Lung (tissue), 16 donors: Measurements from ENCODE around the gene IFNA6. TPM values are rescaled to one million over a fixed set of nuclear protein-coding genes. Genes with fewer than 3 reads are reported as not detected.
A peak's percentile ranks its signal among the peaks of the same experiment; 100 is the strongest.

Experiments used
- ATAC-seq: fragments of 200-7000 bp; cut with Tn5 transposase; one replicate; pipeline ENCODE4 v1.9.1; 2020; ENCODE audit warnings: moderate number of reproducible peaks; ENCODE audit not compliant: insufficient read depth, low FRiP score
- DNase-seq, 3 donors: peaks; one replicate each; pipeline ENCODE4 v3.0.0-alpha.2; 2013 to 2017
- H3K27ac ChIP-seq, 2 donors: one replicate each; pipeline ENCODE4 v1.5.1; 2013; ENCODE audit warnings: mild to moderate bottlenecking in 2 of 2, moderate library complexity in 2 of 2, control low read depth in 1 of 2, inconsistent platforms in 1 of 2, low read depth in 1 of 2, low read length in 1 of 2
- H3K27me3 ChIP-seq, 3 donors: one replicate each; pipeline ENCODE4 v1.5.1; 2013; ENCODE audit warnings: low read length in 2 of 3; ENCODE audit not compliant: control insufficient read depth in 3 of 3, insufficient read depth in 3 of 3
- H3K36me3 ChIP-seq, 4 donors: one replicate each; pipeline ENCODE4 v1.5.1; 2013; ENCODE audit warnings: low read length in 4 of 4, mild to moderate bottlenecking in 1 of 4, moderate library complexity in 1 of 4; ENCODE audit not compliant: control insufficient read depth in 4 of 4, insufficient read depth in 4 of 4
- H3K4me1 ChIP-seq, 5 donors: one replicate each; pipeline ENCODE4 v1.5.1; 2013; ENCODE audit warnings: low read length in 5 of 5, mild to moderate bottlenecking in 2 of 5, moderate library complexity in 1 of 5; ENCODE audit not compliant: control insufficient read depth in 5 of 5, insufficient read depth in 5 of 5
- H3K4me3 ChIP-seq: one replicate; pipeline ENCODE4 v1.5.1; 2013; ENCODE audit warnings: mild to moderate bottlenecking, control low read depth, moderate library complexity
- H3K9ac ChIP-seq, 2 donors: one replicate each; pipeline ENCODE4 v1.5.1; 2013; ENCODE audit warnings: low read length in 2 of 2, control low read depth in 1 of 2; ENCODE audit not compliant: insufficient read depth in 1 of 2
- H3K9me3 ChIP-seq, 4 donors: one replicate each; pipeline ENCODE4 v1.5.1; 2013; ENCODE audit warnings: low read length in 3 of 4, mild to moderate bottlenecking in 1 of 4, moderate library complexity in 1 of 4; ENCODE audit not compliant: control insufficient read depth in 4 of 4, insufficient read depth in 3 of 4
- WGBS, 2 donors: extraction: QIAGEN DNeasy Blood & Tissue Kit; methylation state at CpG; one replicate each; pipeline ENCODE4 v1.1.7; 2013; 5-methylcytosine and 5-hydroxymethylcytosine counted together
- long read RNA-seq, 5 donors: transcript quantifications; one replicate each; lab custom pipeline, GENCODE V29; 2026
- polyA plus RNA-seq, 2 donors: library from polyadenylated mRNA; stranded (reverse); fragments of 200-250 nt; gene quantifications; one replicate each; pipeline ENCODE4 v1.2.1, GENCODE V29; 2013
- total RNA-seq, 2 donors: library from RNA; depleted of rRNA in 1 of 2; stranded (reverse); fragments of >200 nt in 1 of 2; gene quantifications; one replicate each; pipeline ENCODE4 v1.2.1, GENCODE V29; 2014 to 2021
- TF ChIP-seq, protein P1 (sequence below): IDR thresholded peaks from 2 replicates; pipeline ENCODE4 v1.5.1; 2012; ENCODE audit warnings: mild to moderate bottlenecking; ENCODE audit errors: control extremely low read depth, extremely low read depth
- donor health status: control.
- donor health status: control.
- donor health status: Bipolar disorder and iron deficiency.
- donor health status: healthy.
- donor health status: DM: yes; HTN: yes; CAD: no.

The IFNA6 gene
- total RNA-seq (not detected), polyA plus RNA-seq (not detected)
- long read RNA-seq, donor 1: 0 reads
- long read RNA-seq, donor 2: 0 reads
- long read RNA-seq, donor 3: 0 reads
- long read RNA-seq, donor 4: 0 reads
- long read RNA-seq, donor 5: 0 reads

- no peaks in the 10 kb centered on the region for H3K9me3 ChIP-seq
- no peaks in the 10 kb centered on the region for H3K4me1 ChIP-seq
- no peak within 1 kb of the TSS for H3K27ac ChIP-seq
- TF ChIP-seq, protein P1, sequence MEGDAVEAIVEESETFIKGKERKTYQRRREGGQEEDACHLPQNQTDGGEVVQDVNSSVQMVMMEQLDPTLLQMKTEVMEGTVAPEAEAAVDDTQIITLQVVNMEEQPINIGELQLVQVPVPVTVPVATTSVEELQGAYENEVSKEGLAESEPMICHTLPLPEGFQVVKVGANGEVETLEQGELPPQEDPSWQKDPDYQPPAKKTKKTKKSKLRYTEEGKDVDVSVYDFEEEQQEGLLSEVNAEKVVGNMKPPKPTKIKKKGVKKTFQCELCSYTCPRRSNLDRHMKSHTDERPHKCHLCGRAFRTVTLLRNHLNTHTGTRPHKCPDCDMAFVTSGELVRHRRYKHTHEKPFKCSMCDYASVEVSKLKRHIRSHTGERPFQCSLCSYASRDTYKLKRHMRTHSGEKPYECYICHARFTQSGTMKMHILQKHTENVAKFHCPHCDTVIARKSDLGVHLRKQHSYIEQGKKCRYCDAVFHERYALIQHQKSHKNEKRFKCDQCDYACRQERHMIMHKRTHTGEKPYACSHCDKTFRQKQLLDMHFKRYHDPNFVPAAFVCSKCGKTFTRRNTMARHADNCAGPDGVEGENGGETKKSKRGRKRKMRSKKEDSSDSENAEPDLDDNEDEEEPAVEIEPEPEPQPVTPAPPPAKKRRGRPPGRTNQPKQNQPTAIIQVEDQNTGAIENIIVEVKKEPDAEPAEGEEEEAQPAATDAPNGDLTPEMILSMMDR: no peak
- ATAC-seq (no peak), DNase-seq (no peak)
- H3K27me3 ChIP-seq: no peaks in the 10 kb centered on the region
- no peak within 1 kb of the TSS for H3K9ac ChIP-seq
- no peak within 1 kb of the TSS for H3K4me3 ChIP-seq
- no peaks in the 10 kb centered on the region for H3K36me3 ChIP-seq
- WGBS, 2 donors: 80 to 90% methylated on average over 1 of the region's 1 CpG
These were observed at the start of gene IFNA6 for GRCh38 chr9:21350787-21351186. Gene IFNA6, minus strand, starts transcription at chr9:21350887. Its CDS starts 0 bp downstream, at chr9:21350887.

GRCh38 chr9:21399956-21400355, 49.3 kb upstream of the IFNA6 start:
- WGBS, 2 donors: 26 to 28% methylated on average over 3 of the region's 3 CpGs
- Histone ChIP-seq H3K9me3 (no peaks in the 10 kb centered on the region), H3K27me3 (peaks cover 0 to 47% (median 34%) of the 10 kb centered on the region in 3 donors), H3K4me1 (peaks cover 0 to 14% (median 4%) of the 10 kb centered on the region in 5 donors), H3K36me3 (no peaks in the 10 kb centered on the region), H3K9ac (no peak overlapping the region), H3K4me3 (no peak overlapping the region), H3K27ac (no peak overlapping the region)
- ATAC-seq (no peak), DNase-seq (peak in 1 of 3 donors; percentile 34)
- TF ChIP-seq, protein P1: no peak

DNA sequence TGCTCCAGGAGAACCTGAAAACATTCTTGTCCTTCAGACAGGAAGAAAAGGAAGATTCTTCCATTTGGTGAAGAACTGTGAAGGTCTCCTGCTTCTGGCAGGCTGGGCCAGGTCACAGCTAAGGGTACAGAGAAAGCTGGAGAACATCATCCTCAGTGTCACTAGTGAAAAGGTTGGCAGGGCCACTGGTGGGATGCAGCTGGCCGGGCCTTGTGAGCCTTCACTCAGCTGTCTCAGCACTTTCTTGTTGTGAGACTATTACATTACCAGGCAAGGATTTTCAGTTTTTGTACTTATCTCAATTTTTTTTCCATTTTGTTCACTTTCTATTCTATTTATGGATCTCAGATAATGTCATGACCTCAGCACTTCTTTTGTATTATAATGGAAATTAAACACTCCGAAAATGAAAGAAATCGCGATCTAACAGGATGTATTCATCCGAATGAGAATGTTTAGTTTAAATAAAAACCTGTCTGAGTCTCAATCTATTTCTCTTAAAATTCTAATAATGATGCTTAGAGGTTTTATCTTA, 48.3 kb upstream of the IFNA6 start:
- no peak overlapping the region for H3K27ac ChIP-seq
- 84 to 90% methylated on average over 5 of the region's 5 CpGs for WGBS, 2 donors
- H3K36me3 ChIP-seq: no peaks in the 10 kb centered on the region
- TF ChIP-seq, protein P1: no peak
- H3K9me3 ChIP-seq: no peaks in the 10 kb centered on the region
- no peak for DNase-seq
- no peak for ATAC-seq
- peaks cover 0 to 55% (median 36%) of the 10 kb centered on the region in 3 donors for H3K27me3 ChIP-seq
- H3K9ac ChIP-seq: no peak overlapping the region
- H3K4me1 ChIP-seq: peaks cover 0 to 14% (median 4%) of the 10 kb centered on the region in 5 donors
- H3K4me3 ChIP-seq: no peak overlapping the region
